Kidney (tissue), 14 donors: Measurements from ENCODE around the gene PBOV1. TPM values are rescaled to one million over a fixed set of nuclear protein-coding genes. Genes with fewer than 3 reads are reported as not detected.

Source experiments
- DNase-seq, 5 donors: peaks; one replicate each; pipeline ENCODE4 v3.0.0-alpha.2; 2013 to 2020
- FAIRE-seq: peaks from 2 replicates; lab custom pipeline; 2012; peaks lifted over from hg19 to GRCh38; lab: Jason Lieb, UNC
- H3K27ac ChIP-seq, 2 donors: one replicate each; pipeline ENCODE4 v1.7.0; 2013; ENCODE audit warnings: low read depth in 2 of 2, low read length in 2 of 2, inconsistent platforms in 1 of 2
- H3K27me3 ChIP-seq: one replicate; pipeline ENCODE4 v1.7.1; 2013; ENCODE audit warnings: low read length, inconsistent platforms; ENCODE audit not compliant: control insufficient read depth, insufficient read depth
- H3K36me3 ChIP-seq, 3 donors: one replicate each; pipeline versions ENCODE4 v1.7.0 to v1.7.1; 2013; ENCODE audit warnings: low read length in 3 of 3, control low read depth in 1 of 3, inconsistent platforms in 1 of 3; ENCODE audit not compliant: insufficient read depth in 3 of 3, control insufficient read depth in 2 of 3
- H3K4me1 ChIP-seq, 3 donors: one replicate each; pipeline versions ENCODE4 v1.7.0 to v1.7.1; 2013; ENCODE audit warnings: low read length in 3 of 3, inconsistent platforms in 1 of 3, low read depth in 1 of 3; ENCODE audit not compliant: control insufficient read depth in 2 of 3, insufficient read depth in 2 of 3
- H3K4me3 ChIP-seq, 3 donors: one replicate each; pipeline versions ENCODE4 v1.7.0 to v1.8.1; 2013; ENCODE audit warnings: low read length in 3 of 3, control low read depth in 1 of 3, inconsistent platforms in 1 of 3
- H3K9ac ChIP-seq, 3 donors: one replicate each; pipeline versions ENCODE4 v1.7.0 to v1.7.1; 2013; ENCODE audit warnings: low read length in 3 of 3, control low read depth in 1 of 3, inconsistent platforms in 1 of 3
- H3K9me3 ChIP-seq, 3 donors: one replicate each; pipeline versions ENCODE4 v1.7.0 to v1.7.1; 2013; ENCODE audit warnings: low read length in 3 of 3, control low read depth in 1 of 3, inconsistent platforms in 1 of 3; ENCODE audit not compliant: control insufficient read depth in 2 of 3, insufficient read depth in 1 of 3
- intact Hi-C: fragments of 100-400 bp; cut with DNase I; formaldehyde crosslinking; loops from one replicate; pipeline ENCODE4 v1.11.1; 2022
- polyA plus RNA-seq: library from polyadenylated mRNA; stranded (reverse); fragments of 350-450 nt; fragmentation: Illumina TruSeq; extraction: RNeasy Lipid Tissue Mini Kit (QIAGEN cat#74804); gene quantifications from one replicate; pipeline ENCODE4 v1.2.3, GENCODE V29; 2014; ENCODE audit warnings: low read depth, low replicate concordance; ENCODE audit not compliant: insufficient read depth
- total RNA-seq: library from RNA; stranded (reverse); fragmentation: NEBNext Ultra II Directional; extraction: Animal tissue kit (Norgen Biotek cat#: 25700); gene quantifications from one replicate; pipeline ENCODE4 v1.2.1, GENCODE V29; 2021
- TF ChIP-seq, protein P1 (sequence below): IDR thresholded peaks from 3 replicates; pipeline ENCODE4 v1.5.1; 2012; ENCODE audit warnings: mild to moderate bottlenecking, moderate library complexity, borderline replicate concordance; ENCODE audit not compliant: insufficient read depth; ENCODE audit errors: extremely low read depth
- donor health status: control.
- donor health status: control.
- donor health status: control.
- donor health status: control.
- donor health status: control.
- donor health status: DM: yes; HTN: yes; CAD: no.
- donor health status: Normal renal cell carcinoma (clear cell type).

The PBOV1 gene
- total and polyA plus RNA-seq, 2 donors from 2014 or later, result not detected

DNA sequence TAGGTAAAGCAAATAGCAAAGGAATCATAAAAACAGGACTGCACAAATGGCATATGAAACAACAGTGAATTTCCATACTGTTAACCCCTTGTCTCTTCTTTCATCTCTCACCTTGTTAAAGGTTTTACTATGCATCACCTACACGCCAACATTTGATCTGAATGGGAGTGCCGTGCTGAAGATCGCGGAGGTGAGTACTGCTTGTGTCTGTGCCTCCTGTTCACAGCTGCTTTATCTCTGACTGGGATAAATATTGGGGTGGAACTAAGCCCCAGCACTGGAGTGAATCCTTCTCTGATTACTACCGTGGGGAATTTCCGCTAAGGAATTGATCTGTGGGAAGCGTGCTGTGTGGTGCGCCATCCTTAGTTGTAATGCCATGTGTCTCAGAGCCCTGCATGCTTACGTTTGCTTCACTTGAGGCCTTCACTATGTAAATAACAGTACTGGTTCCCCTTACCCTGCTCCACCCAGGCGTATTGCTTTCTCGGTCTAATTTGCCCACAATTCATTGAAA, 11.4 kb upstream of the PBOV1 start:
- no peaks in the 10 kb centered on the region for H3K36me3 ChIP-seq
- H3K9ac ChIP-seq, result no peak overlapping the region
- H3K27me3 ChIP-seq, result no peaks in the 10 kb centered on the region
- H3K9me3 ChIP-seq, result no peaks in the 10 kb centered on the region
- H3K4me3 ChIP-seq, result no peak overlapping the region
- FAIRE-seq, result no peak
- TF ChIP-seq, protein P1, sequence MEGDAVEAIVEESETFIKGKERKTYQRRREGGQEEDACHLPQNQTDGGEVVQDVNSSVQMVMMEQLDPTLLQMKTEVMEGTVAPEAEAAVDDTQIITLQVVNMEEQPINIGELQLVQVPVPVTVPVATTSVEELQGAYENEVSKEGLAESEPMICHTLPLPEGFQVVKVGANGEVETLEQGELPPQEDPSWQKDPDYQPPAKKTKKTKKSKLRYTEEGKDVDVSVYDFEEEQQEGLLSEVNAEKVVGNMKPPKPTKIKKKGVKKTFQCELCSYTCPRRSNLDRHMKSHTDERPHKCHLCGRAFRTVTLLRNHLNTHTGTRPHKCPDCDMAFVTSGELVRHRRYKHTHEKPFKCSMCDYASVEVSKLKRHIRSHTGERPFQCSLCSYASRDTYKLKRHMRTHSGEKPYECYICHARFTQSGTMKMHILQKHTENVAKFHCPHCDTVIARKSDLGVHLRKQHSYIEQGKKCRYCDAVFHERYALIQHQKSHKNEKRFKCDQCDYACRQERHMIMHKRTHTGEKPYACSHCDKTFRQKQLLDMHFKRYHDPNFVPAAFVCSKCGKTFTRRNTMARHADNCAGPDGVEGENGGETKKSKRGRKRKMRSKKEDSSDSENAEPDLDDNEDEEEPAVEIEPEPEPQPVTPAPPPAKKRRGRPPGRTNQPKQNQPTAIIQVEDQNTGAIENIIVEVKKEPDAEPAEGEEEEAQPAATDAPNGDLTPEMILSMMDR, result no peak
- H3K27ac ChIP-seq, result no peak overlapping the region
- no peaks in the 10 kb centered on the region for H3K4me1 ChIP-seq
- DNase-seq, result no peak
- intact Hi-C loops, result no loop called here

DNA sequence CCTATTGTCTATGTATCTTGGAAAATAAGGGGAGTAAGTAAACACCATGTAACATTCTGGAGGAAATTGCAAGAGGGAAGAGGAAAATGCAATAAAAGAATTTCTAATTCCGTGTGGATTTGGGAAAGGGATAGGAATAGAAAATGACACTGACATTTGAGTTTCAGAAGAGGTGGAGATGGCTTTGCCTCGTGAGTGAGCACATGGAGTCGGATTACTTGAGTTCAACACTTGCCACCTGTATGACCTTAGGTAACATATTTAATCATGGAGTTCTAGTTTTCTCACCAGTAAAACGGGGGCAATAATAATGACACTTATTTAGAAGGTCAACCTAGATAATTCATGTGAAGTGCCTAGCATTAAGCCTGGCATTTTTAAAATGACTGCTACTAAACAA, 10.8 kb upstream of the PBOV1 start:
- H3K27me3 ChIP-seq, result no peaks in the 10 kb centered on the region
- no peaks in the 10 kb centered on the region for H3K36me3 ChIP-seq
- no peak overlapping the region for H3K4me3 ChIP-seq
- no peaks in the 10 kb centered on the region for H3K9me3 ChIP-seq
- H3K4me1 ChIP-seq, result no peaks in the 10 kb centered on the region
- intact Hi-C loops, result no loop called here
- H3K9ac ChIP-seq, result no peak overlapping the region
- FAIRE-seq, result no peak
- no peak for DNase-seq
- H3K27ac ChIP-seq, result no peak overlapping the region
- TF ChIP-seq, protein P1, result no peak

DNA sequence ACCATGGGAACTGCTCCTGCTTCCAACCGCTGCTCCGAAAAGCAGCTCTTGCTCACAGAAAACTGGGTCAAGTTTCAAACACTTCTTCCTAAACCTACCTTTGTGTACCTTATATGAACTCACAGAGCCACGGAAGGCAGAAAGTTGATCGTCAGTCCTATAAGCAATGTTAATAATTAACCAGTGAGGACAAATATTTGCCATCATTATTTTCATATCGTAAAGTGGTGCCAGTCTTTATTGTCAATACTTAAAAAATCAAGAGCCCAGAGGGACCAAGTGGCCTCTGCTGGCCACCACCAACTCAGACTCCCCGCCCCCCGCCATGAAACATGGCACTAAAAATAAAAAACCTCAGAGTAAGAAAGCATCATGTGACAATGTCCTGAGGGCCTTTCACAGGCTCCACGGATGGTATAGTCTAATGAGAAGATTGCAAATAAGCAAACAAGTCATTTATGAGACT, 9.1 kb upstream of the PBOV1 start:
- Histone ChIP-seq H3K4me1 (no peaks in the 10 kb centered on the region), H3K9ac (no peak overlapping the region), H3K27ac (no peak overlapping the region), H3K9me3 (no peaks in the 10 kb centered on the region), H3K36me3 (no peaks in the 10 kb centered on the region), H3K27me3 (no peaks in the 10 kb centered on the region), H3K4me3 (peak overlapping the region in 1 of 3 donors; percentile 35)
- intact Hi-C loops, result no loop called here
- DNase-seq (no peak), FAIRE-seq (no peak)
- TF ChIP-seq, protein P1, result no peak
